GM19397 (cell line): ENCODE measurements around the gene ATP9A.
"Not testable (repeated sequence)": the region's sequence is repeated elsewhere in the genome, so short reads cannot be mapped to it uniquely, and the experiment has no call there.

Source experiments
- ATAC-seq: cut with Tn5 transposase; IDR thresholded peaks from one replicate; pipeline ENCODE4 v1.9.1; 2021; ENCODE audit warnings: mild to moderate bottlenecking, moderate library complexity; ENCODE audit not compliant: unreplicated experiment

Gene ATP9A

DNA sequence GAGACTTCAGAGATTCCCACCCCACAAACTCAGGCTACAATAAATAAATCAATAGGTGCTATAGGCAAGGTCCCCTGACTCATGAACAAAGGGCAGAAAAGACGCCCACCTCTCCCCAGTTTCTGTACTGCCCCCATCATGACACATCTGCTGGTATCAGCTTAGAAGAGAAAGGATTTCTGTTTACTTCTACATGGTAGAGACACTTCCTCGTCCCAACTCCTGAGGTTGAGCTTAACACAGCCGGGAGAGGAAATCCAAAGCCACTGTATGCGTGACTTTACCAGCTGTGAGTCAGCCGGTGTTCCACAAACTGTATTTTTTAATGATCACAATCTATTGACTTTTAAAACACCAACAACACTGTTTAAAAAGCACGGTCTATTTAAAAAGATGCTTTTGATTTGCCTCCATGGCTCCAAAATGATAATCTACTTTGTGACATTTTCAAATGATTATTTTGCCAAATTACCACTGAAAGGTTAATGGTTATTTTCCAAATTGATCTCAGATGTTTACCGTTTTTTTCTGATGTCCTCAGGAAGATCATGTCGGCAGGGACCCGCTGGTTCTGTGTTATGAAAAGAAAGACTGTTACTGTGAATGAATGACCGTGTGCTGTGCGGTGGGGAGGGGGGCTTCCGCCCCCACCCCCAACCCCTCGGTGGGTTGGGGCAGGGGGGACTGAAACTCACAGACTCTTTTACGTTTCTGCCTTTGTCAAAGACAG is 72.5 kb downstream of the ATP9A start:
- ATAC-seq: no peak

DNA sequence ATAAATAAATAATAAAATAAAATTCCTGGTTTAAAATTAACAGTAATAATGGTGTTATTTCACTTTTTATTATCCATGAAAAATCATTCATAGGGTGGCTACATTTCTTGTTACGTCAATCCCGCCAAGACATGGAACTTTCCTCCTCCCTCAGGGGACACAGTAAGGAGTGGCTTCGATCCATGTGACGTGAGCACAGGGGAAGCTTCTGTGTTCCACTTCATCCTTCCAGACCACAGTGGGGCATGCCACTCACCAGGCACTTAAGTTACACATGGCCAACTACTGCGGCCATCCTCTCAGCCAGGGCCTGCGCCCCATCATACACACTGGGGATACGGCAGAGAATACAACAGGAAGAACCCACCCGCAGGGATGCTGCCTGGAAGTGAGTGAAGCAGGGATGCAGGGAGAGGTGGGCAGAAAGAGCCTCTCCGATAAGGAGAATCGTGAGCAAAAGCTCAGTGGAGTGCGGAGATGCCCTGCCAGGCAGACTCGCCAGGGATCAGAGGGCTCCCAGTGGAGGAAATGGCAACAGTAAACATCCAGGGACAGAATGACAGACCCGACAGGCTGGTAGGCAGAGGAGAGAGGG is 75.3 kb downstream of the ATP9A start:
- no peak for ATAC-seq

DNA sequence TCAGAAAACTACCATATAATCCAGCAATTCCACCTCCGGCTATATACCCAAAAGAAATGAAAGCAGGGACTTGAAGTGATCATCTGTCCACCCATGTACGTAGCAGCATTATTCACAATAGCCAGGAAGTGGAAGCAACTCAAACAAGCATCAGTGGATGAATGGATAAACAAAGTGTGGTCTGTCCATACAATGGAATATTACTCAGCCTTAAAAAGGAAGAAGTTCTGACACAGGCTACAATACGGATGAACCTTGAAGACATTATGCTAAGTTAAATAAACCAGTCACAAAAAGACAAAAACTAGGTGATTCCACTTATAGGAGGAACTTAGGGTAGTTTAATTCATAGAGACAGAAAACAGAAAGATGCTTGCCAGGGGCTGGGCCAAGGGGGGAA is 76.5 kb downstream of the ATP9A start:
- ATAC-seq: no peak

DNA sequence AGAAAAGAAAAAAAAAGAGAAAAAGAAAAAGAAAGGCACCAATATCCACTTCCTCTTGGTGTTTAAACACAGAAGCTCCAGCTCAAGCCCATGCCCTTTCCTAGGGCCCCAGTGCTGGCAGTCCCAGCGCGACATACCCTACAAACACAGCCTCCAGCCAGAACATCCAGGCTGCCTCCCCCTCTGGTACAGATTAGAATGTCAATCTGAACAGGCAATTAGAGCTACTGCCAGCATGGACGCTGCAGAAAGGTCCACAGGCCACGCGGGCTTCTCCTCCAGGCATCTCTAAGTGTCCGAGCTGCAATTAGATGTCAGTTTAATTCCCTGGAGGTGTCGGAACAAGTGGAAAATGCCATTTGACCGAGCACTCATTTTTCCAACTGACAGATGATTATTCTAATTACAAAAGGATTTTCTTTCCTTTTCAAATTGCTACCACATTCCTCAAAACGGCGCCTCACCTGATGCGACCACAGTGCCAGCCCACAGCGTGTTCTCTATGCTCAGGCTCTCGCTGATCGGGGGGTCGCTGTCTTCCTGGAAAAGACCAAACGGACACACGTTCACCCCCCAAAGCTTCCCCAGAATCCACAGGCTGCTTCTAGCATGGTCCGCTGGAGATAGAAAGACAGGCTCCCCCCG is 79.5 kb downstream of the ATP9A start:
- ATAC-seq: no peak

DNA sequence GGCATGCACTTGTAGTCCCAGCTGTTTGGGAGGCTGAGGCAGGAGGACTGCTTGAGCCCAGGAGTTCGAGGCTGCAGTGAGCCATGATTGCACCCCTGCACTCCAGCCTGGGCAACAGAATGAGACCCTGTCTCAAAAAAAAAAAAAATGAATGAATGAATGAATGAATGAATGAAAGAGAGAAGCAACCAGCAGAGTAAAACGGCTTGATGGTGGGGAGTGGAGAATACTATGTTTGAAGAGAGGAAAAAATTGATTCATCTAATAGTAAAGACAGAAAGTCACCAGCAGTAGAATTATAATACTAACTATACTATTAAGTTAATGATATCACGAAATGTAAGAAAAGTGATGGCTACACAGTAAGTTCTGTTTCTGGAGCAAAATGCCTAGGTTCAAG is 80.6 kb downstream of the ATP9A start:
- no peak for ATAC-seq

DNA sequence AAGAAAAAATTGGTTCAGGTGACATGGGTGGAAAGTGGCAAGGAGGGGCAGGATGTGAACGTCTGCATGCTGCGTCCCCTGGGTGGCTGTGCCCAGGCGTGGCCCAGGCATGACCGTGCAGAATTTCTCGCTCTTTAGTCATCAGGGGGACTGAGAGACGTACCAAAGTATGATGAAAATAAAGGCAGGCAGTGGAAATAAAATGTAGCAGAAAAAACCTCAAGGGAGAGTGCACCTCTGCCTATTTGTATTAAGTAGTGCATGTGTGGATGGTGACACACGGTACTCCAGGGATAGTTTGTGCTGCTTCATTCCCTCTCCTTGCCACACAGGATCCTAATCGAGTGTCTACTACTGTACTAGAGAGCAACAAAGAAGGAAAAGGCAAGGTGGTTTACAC is 81.1 kb downstream of the ATP9A start:
- ATAC-seq: no peak

DNA sequence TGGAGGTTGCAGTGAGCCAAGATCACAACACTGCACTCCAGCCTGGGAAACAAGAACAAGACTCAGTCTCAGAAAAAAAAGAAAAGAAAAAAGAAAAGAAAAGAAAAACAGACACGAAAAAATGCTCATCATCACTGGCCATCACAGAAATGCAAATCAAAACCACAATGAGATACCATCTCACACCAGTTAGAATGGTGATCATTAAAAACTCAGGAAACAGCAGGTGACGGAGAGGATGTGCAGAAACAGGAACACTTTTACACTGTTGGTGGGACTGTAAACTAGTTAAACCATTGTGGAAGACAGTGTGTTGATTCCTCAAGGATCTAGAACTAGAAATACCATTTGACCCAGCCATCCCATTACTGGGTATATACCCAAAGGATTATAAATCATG is 82.7 kb downstream of the ATP9A start:
- not testable (repeated sequence) for ATAC-seq

DNA sequence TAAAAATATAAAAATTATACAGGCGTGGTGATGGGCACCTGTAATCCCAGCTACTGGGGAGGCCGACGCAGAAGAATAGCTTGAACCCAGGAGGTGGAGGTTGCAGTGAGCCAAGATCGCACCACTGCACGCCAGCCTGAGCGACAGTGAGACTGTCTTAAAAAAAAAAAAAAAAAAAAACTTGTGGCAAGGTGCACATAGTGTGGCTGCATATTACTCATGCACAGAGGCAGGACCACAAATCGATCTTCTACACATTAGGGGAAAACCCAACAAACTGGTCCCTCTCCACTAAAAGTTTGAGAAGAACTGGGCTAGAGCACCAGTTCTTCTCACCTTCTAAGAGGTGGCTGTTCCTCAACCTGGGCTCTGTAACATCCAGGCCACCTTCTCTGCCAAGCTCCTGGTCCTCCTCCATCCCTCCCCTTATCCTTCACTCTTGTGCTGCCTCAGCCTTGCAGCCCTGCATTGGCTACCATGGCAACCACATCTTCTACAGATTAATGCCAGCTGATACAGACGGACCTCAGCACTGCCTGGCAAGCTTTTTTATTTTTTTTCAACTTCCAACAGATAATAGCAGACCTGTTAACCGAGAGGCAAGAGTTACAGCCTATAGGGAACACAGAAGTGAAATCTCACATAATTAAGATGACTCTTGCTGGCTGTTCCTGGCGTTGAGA is 88.0 kb downstream of the ATP9A start:
- no peak for ATAC-seq

DNA sequence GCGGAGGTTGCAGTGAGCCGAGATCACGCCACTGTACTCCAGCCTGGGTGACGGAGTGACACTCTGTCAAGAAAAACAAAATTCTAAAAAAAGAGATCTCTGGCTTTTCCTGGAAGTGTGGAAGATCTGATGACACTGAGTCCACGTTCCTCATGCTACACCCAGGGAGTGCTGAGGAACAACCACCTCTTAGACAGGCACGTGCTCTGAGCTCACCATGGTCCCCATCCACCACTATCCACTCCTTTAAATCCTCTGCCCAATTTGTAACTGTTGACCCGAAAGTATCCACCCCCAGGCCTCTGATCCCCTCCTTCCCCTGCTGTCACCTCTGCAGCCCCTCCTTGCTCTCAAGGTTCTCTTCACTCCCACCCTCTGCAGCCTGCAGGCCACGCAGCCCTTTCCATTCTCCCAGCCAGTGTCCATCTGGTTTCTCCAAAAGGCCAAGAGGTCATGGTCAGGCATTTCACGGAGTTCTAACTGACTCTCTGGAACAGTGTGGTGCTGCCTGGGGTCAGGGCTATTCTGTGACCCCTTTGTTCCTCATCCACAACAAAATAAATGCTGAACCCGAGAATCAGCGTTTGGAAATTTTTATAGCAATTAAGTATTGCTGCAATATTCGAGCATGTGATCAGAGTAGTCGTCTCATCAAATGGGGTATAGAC is 88.8 kb downstream of the ATP9A start:
- no peak for ATAC-seq

DNA sequence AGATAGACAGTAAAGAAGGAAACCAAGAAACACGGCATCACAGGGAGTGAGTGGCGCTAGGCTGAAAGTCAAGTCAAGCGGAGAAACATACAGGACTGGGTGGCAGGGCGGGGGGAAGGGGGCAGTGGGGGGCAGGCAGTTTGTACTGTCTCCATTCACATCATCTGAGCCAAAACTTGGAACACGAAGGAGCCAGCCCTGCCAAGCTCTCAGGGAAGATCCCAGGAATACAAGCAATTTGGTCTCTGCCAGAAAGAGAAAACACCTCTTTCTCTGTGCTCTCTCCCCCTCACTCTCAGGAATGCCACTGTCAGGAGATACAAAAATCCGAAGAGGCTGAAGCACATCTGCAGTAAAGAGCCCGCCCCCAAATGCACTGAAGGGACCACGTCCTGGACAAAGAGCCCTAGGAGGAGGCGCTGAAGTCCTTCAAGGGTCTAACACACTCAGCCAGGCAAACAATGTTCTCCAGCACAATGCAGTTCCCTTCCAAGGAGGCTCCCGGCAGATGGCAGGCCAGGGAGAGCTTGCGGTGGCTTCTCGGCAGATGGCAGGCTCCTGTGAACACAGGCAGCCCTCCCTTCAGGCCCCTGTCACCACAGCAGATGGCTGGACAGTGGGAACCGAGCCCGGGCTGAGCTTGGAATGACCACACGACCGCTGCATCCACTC is 90.0 kb downstream of the ATP9A start:
- ATAC-seq: no peak

DNA sequence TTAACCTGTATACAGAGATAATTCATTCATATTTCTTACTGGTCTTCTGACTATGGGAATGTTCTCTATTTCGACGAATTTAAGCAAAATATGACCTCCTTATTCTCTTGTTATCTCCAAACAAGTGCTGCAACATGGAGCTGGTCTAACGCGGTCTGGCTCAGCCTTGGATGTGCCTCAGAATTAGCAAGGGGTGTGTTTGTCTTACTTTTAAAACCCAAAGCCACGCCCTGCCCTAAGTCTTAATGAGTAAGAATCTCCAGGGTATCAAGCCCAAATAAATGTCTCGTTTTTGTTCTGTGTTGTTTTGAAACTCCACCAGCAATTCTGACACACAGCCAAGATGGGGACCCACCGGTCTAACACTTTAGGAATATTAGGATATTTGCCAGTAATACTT is 99.2 kb downstream of the ATP9A start:
- ATAC-seq: no peak

DNA sequence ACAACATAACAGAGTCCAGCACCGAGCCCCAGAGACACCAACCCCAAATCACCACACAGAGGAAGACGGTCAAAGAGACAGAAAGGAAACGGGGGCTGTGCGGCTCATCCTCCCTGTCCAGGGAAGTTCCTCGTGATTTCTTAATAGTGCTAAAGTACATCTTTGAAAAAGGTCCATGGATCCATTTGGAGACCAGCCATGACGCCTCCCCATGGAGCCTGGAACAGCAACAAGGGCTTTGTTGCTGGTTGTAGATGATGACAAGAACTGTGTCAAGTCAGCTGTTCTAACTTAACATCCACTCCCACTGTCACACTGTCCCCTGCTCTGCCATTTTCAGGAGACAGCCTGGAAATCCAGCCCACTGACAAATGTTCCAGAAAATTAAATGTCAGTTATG is 99.7 kb downstream of the ATP9A start:
- ATAC-seq: no peak

DNA sequence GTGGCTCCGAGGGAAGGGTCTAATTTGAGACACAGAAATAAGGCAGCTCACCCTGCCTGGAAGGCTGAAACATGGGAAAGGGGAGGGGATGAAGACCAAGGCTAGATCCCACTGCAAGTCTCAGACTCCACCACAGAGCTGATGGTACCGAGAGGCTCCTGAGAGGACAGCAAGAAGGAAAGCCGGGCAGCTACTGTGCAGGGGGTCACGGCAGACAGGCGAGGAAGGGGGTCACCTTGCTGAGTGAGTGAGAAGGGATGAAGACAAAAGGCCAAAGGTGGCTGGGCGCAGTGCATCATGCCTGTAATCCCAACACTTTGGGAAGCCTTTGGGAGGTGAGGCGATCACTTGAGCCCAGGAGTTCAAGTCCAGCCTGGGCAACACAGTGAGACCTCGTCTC is 100.7 kb downstream of the ATP9A start:
- no peak for ATAC-seq

DNA sequence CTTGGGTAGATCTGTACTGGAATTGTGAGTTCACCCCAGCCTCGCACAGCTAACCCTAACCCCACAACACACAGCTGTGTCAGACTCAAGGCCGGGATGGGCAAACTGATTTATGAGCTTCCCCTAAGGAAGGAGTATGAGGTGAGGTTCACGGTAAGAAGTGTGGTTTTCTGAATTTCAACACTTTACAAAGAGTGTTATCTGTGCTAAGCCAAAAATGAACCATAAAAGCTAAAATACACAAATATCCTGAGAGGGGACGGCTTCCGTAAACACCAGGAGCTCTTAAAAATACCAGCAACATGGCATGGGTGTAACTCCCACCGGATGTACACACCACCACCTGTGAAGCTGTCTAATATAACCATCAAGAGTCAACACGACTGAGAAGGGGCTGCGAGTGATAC is 101.2 kb downstream of the ATP9A start:
- ATAC-seq: no peak

DNA sequence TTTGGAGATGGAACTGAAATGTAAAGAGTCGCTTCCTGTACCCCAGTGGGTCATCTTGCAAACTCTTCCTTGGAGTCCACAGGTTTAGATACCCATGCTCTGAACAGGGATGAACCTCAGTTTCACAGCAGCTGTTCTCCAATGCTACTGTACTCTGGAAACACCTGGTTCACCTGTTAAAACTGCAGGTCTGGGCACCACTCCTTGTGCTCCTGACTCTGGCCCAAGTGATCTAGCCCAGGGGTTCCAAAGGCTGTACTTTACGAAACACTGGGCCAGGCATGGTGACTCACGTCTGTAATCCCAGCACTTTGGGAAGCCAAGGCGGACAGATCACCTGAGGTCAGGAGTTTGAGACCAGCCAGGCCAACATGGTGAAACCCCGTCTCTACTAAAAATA is 102.1 kb downstream of the ATP9A start:
- ATAC-seq: no peak

DNA sequence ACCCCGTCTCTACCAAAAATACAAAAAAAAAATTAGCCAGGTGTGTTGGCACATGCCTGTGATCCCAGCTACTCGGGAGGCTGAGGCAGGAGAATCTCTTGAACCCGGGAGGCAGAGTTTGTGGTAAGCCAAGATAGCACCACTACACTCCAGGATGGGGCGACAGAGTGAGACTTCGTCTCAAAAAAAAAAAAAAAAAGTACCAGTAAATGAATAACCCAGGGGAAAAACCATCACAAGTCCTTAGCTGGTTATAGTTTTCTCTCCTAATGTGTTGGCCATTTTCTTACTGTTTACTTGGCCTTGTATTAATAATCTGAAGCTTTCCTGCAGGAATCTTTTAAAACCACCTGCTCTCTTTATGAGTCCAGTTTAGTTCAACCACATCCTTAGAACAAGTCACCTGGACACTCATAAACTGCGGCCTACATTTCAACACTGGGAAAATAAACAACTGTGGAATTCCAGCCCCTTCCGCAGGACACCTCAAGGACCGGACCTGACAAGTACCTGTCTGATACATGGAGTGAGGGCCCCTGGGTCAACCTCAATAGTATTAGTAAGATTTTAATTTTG is 102.6 kb downstream of the ATP9A start:
- no peak for ATAC-seq

DNA sequence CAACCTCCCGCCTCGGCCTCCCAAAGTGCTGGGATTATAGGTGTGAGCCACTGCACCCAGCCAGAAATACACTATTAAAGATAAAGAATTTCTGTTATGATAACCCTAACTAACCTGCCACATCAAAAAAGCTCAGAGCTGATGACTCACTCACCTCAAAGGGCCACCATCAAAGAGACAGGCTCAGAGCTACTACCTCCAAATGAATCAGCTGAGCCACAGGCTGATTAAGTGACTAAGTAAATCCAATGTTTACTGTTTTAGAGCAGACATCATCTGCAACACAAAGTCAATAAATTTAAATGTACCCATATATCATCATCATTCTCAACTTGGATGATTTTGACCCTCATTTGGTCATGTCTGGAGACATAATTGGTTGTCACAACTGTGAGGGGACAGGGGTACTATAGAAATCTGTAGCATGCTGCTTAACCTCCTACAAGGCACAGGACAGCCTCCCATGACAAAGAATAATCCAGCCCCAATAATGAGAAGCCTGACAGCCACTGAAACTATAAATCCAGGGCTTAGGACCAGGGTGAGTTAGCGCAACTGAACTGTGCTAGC is 106.5 kb downstream of the ATP9A start:
- ATAC-seq: no peak

DNA sequence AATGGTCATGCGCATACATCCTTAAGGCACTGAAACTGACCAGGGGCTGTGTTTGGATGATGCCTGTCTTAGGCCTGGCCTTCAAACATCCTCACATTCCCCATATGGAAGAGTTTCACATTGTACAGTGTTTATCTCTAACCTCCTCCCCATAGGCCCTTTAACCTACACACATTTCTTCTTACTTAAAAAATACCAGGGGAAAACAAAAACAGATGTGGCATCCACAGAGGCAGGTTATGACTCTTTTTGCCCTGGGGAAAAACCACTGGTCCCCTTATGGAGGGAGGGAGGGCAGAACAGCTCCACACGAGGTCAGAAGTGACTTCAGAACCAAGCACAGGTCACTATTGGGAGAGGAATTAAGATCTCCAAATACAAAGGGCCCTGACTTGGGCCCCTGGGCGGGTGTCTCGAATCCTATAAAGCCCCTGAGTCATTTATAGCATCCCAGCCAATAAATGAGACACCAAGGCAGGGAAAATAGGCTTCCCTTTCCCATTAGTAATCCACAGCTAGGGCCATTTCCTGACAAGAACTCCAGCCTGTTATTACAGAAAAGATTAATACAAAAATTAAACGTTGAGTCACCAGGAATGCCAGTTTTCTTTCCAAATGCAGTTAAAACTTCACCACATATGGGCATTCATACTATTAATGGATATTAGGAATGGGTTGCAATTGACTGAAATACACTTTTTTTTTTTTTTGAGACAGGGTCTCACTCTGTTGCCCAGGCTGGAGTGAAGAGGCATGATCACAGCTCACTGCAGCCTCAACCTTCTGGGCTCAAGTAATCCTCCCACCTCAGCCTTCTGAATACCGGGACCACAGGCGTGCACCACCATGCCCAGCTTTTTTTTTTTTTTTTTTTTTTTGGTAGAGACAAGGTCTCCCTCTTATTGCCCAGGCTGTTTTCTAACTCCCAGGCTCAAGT is 107.2 kb downstream of the ATP9A start:
- ATAC-seq: no peak

DNA sequence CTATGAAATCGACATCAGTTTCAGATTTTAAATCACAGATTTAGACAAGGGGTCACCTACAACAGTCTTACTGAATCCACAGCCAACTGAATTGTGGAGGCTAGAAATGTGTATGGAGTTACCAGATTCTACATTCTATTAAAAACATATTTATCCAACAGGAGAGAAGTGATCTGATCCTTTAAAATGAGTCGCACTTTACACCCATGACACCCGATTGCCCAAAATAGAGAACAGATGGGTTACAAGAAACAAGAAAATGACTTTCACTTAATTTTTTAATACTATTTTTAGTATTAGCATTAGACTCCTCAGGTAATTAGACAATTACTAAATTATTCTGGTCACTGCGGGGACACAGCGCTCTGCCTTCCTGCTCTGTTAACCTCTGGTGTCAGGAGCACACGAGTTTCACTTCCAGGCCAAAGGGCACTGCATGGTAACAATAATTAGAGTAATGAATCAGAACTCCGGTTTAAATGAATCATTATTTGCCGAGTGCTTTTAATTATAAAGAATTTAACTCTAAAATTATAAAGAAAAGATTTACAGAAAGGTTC is 108.6 kb downstream of the ATP9A start:
- no peak for ATAC-seq
